ENCODE results near the gene KIFC1. TPM values are rescaled to one million over a fixed set of nuclear protein-coding genes. Genes with fewer than 3 reads are reported as not detected.

Gene KIFC1
- total RNA-seq, 4 donors from 2014 or later: 0.25 to 10.8 (median 3.1) TPM

DNA sequence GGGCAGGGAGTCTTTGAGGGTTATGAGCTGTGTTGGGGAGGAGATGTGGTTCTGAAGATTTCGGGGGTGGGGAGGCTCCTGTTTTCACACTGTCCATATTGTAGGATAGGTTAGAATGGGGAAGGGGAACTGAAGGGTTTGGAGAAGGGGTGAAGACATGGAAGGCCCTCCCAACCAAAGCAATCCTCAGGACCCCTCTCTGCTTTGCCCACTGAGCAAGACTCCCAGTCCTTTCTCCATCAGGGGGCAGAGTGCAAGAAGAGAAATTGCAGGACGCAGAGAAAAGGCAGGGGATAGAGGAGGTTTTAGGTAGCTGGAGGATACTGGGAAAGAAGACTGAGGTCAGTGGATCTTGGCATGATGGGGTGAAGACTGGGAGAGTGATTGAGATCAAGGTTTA, 32.2 kb downstream of the KIFC1 start:
- DNase-seq (ENCODE audit: low spot score) (no peak), ATAC-seq (ENCODE audit: low FRiP score) (no peak)
- TF ChIP-seq CTCF (IDR thresholded peaks at IDR 0.05): no peak

DNA sequence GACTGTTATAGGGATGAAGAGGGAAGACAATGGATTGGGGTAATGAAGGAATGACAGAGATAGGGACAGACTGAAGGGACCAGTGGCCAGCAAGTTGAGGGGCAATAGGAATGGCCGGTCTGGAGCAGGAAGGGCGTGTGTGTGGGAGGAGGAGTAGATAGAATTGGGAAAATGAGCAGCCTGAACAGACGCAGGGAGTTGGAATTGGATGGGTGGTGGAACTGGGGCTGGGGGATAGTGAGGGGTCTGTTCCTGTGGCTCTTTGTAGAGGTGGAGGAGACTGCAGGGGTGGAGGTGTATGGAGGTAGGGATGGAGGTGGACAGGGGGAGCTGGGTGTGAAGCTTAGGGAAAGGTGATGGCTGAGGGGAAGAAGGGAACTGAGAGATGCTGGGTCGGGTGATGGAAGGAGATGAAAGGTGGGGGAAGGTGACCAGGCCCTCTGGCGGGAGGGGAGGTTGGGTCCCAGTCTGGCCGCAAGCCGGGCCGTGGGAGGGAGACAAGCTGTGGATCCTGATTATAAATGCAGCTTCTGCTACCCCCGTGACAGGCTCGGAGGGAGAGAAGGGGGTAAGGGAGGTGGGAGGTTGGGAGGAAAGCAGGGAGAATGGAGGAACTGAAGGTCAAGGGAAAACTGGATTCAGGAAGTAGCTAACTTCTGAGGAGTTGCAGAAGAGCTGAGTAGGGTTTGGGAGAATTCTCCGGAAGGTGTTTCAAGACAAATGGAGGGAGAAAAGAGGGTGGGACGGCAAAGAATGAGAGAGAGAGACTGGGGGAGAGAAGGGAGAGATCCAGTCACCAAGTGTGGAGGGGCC, 33.4 kb downstream of the KIFC1 start:
- no peak for DNase-seq (ENCODE audit: low spot score)
- no peak for ATAC-seq (ENCODE audit: low FRiP score)
- TF ChIP-seq CTCF (IDR thresholded peaks at IDR 0.05): no peak

DNA sequence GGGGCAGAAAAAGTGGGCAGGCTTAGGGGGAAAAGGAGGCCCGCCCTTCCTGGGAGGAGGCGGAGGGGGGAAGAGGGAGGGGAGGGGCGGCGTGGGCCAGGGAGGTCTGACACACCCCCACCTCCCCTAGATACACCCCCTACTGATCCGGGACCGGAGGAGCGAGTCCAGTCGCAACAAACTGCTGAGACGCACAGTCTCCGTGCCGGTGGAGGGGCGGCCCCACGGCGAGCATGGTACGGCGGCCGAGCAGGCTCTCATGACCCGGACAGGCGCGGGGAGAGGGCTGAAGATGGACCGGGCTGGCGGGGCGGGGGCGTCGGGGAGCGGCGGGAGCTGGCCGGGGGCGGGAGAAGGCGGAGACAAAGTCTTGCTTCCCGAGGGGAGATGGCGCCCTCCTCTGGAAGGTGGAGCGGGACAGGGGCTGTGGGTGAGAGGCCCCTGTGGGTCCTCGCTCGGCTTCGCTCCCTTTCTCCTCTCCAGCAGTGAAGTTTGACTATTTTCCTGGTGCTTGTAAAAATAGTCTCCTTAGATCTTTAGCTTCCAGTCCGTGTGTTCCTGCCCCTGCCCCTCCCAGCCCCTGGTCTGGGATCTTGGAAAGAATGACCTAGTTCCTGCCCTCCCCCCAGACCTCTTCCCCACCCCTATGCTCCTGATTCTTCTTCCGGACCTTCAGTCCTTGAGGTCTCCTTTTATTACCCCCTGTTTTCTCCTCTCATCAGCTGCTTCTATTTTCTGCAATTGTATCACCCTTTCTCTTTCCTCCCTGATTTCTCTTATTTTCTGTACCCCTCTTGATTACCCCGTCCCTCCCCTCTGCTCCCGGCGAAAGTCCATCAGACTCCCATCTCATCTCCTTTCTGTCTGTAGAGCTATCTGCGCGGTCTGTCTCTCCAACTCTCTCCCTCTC, 34.3 kb downstream of the KIFC1 start:
- DNase-seq (ENCODE audit: low spot score) (peak; percentile 85), ATAC-seq (ENCODE audit: low FRiP score) (peak; percentile 83)
- peak in 1 of 3 donors; percentile 13 for TF ChIP-seq CTCF (IDR thresholded peaks at IDR 0.05)

- no peak for DNase-seq (ENCODE audit: low spot score)
Measured at GRCh38 chr6:33426590-33427511, 35.2 kb downstream of the KIFC1 start.

DNA sequence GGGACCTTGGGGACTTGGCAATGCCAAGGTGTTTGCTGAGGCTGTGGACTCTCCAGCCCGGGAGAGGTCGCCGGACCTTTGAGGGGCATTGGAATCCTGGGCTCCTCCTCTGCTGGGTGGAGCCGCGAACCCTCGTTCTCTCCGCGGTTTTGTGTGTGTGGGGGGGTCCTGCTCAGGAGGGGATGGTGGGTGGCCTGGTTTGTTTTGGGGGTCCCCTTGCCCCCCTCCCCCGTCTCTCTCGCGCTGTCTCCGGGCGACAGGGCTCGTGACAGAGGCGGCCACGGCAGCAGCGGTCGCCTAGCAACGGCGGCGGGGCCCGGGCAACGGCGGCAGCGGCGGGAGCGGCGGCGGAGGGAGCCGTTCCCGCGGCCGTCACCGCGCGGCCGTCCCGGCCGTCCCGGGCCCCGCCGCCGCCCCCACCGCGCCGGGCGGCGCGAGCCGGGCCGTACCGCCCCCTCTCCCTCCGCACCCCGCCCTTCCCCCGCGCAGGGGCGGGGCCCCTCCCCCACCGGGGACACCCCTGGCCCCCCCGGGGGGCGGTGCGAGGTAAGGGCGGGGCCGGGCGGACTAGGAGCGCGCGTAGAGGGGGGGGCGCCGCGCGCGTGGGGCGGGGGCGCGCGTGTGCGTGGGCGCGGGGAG, 36.1 kb downstream of the KIFC1 start:
- no peak for DNase-seq (ENCODE audit: low spot score)
- no peak for ATAC-seq (ENCODE audit: low FRiP score)
- no peak for TF ChIP-seq CTCF (IDR thresholded peaks at IDR 0.05)

More at GRCh38 chr6:33426590-33427511, 35.2 kb downstream of the KIFC1 start:
- no peak for TF ChIP-seq CTCF (IDR thresholded peaks at IDR 0.05)
- no peak for ATAC-seq (ENCODE audit: low FRiP score)

Data from omental fat pad (tissue), 4 donors.